NCI-H526 (cell line): ENCODE measurements around the gene PRAC2.

Experiments
- DNase-seq, 2 experiments: peaks; one replicate each; lab custom pipeline; 2025; lab: John Stamatoyannopoulos, UW

Gene PRAC2

DNA sequence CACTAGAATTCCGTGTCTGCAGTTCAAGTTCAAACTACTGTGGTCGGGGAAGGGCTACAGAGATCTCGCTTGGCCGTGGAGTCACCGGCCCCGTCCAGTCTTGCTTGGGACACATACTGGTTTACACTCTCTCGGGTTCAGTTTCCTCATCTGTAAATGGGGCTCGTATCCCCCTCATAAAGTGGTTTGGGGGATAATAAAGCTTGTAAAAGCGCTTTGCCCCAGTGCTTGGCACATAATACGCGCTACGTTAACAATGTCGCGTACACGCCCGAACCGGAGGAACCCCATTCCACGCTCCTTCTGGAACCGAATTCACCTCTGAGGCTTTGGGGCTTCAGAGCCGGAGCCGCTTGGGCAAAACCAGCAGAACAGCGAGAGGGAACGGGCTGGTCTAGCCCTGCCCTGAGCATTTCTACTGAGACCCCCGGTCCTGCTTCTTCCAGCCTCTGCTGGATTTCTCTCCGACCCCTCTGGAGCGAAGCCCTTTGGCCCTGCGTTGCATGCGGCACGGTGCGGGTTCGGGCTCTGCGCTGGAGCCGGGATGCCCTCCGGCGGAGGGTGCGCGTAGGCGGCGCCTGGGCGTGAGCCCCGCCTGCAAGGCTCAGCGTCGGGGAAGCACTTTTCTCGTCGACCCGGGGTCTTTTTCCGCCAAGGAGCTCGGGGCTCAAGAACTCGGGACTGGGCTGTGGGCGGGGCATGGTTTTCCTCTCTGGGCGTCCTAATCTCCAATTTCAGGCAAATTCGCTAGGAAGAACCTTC, 31.7 kb downstream of the PRAC2 start:
- no peak for DNase-seq

- DNase-seq, result no peak
Measured at GRCh38 chr17:48755356-48755755, 32.4 kb downstream of the PRAC2 start.

- no peak for DNase-seq
Measured at GRCh38 chr17:48756830-48757251, 33.9 kb downstream of the PRAC2 start.

DNA sequence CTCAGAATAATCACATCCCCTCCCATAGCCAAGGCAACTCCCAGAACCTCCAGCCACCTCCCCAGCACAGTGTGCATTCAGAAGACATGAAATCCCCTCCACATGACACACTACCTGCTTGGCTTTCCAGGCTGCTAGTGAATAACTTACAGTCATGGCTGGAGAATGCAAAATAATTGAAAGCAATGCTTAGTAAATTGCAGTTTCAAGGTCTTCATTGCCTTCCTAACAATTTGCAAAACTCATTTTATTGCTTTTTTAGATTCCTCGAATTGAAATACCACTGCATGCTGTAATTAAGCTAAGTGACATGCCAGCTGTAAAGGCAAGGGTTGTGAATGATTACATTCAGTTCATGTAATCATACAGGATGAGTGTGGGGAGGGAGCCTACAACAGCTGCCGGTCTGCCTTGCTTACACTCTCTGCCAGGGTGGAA, 34.6 kb downstream of the PRAC2 start:
- no peak for DNase-seq

DNA sequence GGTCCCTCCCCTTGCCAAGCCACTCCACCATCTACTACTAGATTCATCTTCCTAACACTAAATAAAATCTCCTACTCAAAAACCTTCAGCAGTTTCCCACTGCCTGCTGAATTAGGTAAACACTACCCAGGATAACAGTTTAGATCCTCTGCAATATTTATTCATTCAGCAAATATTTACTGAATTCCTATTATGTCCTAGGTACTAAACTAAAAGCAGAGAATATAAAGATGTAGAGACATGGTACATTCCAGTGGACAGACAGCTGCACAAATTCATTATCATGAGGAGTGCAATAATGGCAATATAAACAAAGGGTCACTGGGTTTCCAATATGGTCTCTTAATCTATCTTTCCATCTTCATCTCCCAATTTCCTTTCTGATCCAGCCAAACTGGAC, 36.3 kb downstream of the PRAC2 start:
- no peak for DNase-seq

- DNase-seq, result no peak
Measured at GRCh38 chr17:48760411-48760810, 37.4 kb downstream of the PRAC2 start.

- no peak for DNase-seq
Measured at GRCh38 chr17:48761114-48761513, 38.1 kb downstream of the PRAC2 start.

DNA sequence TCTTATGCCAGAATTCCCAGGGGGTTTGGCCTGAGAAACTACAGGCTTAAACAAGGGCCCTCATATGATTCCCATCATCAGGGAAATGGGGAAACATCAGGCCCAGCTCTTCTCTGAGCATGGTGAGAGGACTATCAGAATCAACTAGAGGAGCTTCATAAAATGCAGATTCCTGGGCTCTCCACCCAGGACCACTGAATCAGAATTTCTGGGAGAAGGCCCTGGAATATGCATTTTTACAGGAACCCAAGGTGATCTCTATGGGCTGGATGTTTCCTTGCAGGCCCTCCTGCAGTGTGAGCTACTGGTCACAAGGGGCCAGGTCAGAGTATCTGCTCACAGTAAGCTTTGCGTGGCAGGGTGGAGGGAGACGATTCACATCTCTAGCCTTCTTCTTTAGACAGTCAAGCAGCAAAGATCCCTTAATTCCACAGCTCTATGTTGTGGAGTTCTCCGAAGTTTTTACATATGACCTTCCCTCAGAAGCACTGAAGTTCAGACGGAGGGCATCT, 44.3 kb downstream of the PRAC2 start:
- DNase-seq, result no peak

DNA sequence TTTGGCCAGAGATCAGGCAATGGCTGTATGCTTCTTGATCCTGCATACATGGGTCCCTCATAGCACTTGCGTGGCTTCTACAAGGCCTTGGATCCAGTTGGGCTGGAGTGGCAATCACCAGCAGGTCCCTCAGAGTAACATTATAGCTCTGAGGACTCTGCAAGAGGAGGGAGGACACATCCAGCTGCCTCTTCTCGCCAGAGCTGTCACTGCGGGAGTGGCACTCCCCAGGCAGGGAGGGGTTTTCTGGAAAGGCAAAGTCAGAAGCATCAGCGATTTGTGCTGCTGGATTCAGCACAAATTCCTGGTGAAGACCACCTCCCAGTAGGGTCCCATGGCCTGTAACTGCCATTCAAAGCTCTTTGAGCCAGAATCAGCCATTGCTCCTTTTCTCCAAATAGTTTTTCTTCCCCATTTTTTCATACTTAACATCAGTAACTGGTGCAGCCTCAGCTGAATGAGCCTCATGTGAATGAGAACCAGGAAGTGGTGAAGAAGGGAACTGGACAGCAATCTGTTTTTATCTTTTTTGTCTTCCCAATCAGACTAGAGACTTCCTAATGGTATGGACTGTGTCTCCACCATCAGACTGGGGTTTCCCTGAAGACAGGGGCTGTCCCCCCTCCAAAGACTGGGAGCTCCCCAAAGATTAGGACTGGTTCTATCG, 46.2 kb downstream of the PRAC2 start:
- DNase-seq, result no peak

DNA sequence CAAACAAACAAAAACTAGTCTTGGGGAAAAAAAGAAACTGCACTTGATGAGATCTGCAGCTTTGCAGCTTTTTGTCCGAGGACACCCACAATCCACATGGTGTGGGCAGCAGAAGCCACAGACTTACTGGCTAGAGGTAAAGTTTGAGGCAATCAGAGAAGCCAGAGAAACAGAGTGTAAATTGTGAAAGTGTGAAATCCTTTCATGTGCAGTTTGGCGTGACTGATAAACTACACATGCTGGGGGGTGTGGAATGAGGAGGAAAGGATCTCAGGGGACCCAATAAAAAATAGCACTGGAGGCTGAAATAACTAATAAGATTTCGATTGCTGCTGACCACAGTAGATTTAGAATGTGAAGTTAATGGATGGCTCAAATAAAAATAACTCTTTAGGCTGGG, 48.0 kb downstream of the PRAC2 start:
- no peak for DNase-seq

GRCh38 chr17:48773245-48773644, 50.3 kb downstream of the PRAC2 start:
- no peak for DNase-seq
